GM21367 (cell line): ENCODE data around the gene NR1H2.
"Not testable (repeated sequence)": the region's sequence is repeated elsewhere in the genome, so short reads cannot be mapped to it uniquely, and the experiment has no call there.

ENCODE experiments used
- ATAC-seq: cut with Tn5 transposase; IDR thresholded peaks from one replicate; pipeline ENCODE4 v1.9.1; 2021; ENCODE audit not compliant: unreplicated experiment

Gene NR1H2

GRCh38 chr19:50376166-50377050 lies at the start of gene NR1H2:
NR1H2 (plus strand) TSS chr19:50376457; CDS start chr19:50377606, 1,149 bp downstream.
- peak; percentile 64 for ATAC-seq

DNA sequence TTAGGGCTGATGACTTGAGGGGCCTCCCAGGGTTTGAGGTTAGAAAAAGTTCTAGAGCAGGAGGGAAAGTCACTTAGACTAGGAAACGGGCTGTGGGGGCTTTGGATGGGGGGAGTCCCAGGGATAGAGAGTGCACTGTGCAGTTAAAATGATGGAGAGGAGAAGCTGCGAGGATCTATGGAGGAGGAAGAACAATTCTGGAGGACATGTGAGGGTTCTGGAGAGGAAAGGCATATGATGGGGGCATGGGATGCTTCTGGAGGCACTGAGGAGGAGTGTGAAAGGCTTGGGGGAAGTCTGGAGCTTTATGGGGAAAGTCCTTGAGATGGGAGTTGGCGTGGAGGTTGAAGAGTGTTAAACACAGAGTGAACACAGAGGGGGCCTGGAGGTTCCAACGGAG lies 49.2 kb upstream of the NR1H2 start:
- ATAC-seq: no peak

DNA sequence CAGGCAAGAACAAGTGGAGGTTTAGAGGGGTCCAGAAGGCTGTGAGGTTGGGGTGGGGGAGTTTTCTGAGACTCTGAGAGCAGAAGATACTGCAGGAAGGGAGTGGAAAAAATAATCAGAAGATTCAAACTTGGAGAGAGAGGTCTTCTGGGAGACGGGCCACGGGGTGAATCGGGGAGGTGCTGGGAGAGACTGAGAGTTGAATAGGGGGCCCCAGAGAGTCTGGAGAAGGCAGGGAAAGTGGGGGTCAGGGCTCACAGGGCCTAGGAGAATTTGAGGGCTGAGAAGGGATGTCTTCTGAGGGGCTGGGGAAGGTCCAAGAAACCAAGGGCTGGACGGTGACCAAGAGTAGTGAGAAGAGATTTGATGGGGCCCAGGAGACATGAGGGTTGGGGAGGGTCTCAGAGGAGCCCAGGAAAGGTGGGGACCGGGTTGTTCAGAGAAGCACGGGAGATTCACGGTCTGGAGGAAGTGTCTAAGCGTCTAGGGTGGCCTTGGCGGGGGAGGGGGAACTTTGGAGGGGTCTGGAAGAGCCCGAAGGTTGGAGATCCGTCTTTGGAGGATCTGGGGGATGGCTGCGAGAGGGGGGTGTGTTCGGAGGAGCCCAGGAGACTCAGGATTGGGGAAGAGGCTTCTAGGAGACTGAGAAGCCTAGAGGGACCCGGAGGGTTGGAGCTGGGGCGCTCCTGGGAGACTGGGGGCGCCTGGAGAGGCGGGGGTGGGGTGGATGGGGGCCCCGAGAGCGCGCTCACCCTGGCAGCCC lies 48.6 kb upstream of the NR1H2 start:
- ATAC-seq: no peak

- no peak for ATAC-seq
Measured at GRCh38 chr19:50328224-50328872, 47.9 kb upstream of the NR1H2 start.

DNA sequence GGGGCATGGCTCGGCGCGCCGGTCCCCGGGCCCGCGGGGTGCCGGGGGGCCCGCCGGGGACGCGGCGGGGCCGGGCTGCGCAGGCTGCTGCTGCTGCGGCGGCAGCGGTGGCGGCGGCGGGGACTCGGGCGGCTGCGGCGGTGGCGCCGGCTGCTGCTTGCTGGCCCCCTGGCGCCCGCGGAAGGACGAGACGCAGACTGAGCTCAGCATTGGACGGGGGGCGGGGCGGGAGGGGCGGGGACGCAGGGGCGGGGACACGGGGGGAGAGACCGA lies 47.4 kb upstream of the NR1H2 start:
- ATAC-seq: peak; percentile 8

DNA sequence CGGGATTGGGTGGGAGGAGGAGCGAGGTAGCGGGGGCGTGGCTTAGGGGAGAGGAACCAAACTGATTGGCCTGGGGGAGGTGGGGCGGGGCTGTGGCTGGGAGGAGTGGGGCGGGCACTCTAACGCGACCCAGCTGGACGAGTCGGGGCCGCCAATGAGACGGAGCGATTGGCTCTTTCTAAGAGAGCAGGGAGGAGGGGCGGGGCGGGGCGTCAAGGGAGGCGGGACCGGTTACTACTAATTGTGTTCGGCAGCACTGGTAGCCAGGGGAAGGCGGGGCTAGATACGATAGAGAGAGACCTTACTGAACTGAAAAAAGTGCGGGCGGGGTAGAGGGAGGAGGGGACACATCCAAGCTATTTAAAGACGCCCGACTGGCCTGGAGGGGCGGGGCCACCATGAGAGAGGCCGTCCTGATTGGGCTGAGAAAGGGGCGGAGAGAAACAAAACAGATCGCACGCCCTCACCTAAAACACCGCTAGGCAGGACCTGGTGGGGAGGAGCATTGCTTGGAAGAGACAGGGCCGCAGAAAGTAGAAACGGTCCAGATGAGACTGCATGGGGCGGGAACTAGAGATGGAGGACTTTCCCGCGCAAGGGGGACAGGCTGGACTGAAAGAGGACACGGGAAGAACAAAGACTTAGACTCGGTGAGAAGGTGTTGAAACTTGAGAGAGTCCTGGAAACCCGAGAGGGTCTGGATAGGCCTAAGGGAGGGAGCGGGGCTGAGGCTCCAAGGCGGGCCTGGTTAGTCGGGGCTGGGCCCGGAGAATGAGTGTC lies 46.9 kb upstream of the NR1H2 start, which contains the start of gene KCNC3:
Gene KCNC3 (minus strand): TSS at position 232 of the 780 bp plus-strand sequence. CDS start 295 bp downstream, outside the sequence.
- ATAC-seq: peak; percentile 32

- not testable (repeated sequence) for ATAC-seq
Measured at GRCh38 chr19:50329926-50330294, 46.3 kb upstream of the NR1H2 start.

DNA sequence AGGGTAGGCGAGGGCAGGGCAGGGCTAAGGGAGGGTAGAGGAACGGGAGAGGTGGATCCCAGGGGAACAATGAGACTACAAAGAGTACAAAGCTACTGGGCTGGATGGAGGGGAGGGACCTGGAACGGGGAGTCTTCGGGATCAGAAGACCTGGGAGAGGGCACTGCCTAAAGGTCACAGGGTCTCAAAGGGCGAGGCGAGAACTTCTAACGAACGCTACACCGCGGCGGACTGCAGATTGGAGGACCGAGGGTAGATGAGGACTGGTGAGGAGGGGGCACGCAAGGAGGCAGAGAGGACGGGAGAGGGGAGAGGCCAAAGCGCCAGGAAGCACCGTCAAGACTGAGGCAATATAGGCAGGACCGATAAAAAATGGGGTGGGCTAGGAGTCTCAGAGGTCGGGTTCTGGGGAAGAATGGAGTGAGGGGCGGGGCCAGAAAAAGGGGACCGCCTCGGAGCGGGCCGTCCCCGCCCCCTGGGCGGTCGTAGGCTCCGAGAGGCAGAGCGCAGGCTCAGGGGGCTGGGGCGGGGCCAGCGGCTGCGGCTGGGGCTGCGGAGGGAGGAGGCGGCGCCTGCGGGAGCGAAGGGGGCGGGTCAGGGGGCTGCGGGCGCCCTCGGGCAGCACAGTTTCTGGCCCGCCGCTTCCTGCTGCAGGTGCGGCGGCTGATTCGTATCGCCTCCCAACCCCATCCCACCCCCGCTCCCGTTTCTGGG lies 45.7 kb upstream of the NR1H2 start:
- no peak for ATAC-seq

- ATAC-seq: no peak
Measured at GRCh38 chr19:50331221-50331993, 44.9 kb upstream of the NR1H2 start.

- no peak for ATAC-seq
Measured at GRCh38 chr19:50331994-50332243, 44.3 kb upstream of the NR1H2 start.

DNA sequence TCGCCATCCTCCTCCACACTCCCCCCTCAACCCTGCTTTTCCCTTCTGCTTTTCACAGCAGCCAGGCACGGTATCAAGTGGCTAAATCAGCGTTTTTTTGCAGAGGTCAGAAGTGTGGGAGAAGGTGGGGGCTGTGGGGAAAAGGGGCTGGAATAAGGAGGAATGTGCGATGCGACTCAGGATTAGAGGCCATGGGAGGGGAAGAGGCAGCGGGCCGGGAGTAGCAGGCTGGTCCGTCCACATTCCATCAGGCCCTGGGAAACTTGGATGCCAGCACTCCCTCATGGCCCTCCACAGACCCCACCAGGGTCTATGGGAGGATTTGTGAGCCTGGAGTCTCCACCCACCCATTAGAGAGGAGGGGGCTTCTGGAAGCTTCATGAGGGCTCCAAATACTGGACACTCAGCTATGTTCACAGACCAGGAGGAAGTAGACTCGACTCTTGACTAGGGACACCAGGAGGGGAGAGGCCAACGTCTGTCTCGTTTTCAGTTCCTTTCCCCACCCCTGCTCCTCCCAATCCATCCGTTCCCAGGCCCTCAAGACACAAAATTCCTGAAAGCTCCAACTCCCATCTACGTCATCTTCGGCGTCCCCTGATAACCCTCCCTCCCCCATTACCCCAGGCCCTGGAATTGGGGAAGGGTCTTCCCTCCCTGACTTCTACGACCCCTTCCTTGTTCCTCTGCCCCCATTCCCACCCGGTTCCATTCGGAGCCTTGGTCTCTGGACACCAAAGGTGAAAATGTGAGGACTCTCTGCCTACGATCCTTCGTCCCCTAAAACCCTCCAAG lies 43.8 kb upstream of the NR1H2 start:
- ATAC-seq: no peak

DNA sequence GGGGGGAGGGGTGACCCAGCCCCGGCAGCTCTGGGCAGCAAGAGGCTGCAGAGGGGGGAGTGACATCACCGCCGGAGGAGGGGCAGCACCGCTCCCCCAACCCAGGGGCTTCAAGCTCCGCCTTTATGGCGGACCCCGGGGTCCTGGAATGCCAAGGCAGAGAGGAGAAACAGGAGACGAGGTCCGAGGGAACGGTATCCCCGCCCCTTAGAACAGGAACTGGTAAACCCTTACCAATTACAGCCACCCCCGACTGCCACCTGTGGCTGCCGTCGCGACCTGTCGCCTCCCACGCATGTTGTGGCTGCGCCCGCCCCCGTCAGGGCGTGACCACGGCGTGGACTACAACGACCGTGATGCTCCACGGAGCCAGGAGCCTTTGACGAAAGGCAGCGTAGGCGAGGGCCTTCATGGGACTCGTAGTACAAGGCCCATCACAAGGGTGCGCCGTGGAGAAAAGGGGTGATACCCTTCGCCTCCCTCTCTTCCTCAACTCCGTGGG lies 43.0 kb upstream of the NR1H2 start:
- ATAC-seq: peak; percentile 33

DNA sequence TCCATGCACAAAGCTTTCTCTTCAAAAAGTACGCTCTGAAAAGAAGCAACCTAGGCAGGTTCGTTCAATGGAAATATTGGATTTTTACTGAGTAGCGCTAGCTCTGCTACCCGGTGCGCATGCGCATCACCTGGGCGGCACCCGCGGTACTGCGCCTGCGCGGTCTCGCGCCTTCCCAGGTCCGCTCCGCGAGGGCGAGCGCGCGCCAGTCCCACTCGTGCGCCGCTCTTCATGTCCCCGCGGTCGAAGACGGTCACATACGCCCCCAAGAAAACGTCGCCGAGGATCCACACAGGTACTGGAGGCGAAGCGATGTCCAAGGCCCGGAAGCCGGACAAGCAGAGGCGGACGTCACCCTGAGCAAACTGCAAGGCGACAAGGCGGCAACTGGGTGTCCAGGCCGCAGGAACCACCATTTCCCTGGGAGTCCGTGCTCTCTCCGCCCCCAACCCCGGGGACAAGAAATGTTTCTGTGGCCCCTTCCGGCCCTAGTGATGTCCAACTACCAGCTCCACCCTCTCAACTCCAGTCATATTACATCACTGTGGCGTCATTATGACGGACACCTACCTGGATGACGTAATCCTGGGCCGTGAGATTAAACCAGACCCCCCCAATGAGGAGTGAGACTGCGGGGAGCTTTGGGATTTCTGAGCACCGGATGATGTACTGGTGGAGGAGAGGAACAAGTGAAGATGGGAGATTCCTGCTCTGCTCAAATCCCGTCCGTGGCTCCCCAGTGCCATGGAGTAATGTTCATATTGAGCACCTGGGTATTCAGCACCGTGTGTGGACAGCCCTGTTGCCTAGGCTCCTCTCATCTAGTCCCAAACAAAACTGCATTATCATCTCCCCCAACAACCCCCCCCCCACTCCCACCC lies 42.3 kb upstream of the NR1H2 start:
- peak; percentile 17 for ATAC-seq

DNA sequence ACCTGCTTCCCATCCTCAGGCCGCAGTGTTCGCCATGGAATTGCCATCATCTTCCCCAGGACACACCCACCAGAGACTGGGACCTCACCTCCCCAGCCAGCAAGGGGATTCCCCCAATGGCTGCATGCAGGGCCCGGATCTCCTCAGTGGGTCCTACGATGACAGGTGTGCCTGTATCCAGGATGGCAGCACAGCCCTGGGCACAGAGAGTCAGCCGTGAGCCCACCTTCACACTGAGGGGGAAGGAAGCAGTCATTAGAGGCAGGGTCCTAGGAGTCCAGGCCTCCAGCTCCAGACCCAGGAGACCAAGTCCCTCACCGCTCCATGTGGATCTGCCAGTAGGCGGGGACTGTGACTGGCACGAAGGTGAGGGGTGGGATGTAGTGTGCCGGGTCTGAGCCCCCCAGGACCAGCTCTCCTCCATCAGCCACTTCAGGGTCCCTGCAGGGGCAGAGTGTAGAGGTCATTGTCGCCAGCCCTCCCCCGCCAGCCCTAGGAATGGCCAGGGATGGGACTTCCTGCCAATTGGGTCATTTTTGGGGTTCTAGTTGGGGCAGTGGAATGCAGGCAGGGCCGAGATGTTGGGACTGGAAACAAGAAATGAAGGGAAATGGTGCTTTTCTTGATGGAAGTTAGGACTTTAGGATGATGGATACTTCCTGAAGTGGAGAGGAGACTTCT lies 41.4 kb upstream of the NR1H2 start:
- no peak for ATAC-seq

- ATAC-seq: not testable (repeated sequence)
Measured at GRCh38 chr19:50337031-50337430, 39.2 kb upstream of the NR1H2 start.

DNA sequence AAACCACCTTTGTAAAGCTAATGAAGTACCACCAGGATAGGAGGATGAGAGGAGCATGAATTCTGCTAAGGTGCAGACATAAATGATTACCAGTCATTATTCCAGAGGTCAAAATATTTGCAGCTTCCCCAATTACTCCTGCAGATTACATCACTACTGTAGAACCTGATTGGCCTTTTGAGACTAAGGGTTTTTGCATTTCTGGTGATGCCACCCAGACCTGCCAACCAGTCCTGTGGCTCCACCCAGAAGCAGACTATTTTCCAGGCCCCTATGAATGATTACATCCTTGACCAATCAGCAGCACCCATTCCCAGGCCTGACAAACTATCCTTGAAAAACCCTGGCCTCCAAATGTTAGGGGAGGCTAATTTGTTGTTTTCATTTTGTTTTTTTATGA lies 35.9 kb upstream of the NR1H2 start:
- no peak for ATAC-seq

DNA sequence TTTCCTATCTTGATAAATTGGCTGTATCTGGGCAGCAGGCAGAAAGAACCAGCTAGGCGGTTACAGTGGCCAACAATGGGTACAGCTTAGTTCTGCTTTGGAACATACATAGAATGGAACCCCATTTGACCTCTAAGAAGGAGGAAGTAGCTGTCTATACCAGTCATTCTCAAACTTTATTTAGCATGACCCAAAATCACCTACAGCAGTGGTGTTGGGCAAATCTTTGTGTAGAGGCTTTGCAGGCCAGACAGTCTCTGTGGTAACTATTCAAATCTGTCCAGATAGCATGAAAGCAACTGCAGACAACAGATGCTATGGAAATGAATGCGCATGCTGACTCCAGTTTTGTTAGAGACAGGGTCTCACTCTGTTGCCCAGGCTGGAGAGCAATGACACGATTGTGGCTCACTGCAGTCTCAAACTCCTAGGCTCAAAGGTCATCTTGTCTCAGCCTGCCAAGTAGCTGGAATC lies 35.1 kb upstream of the NR1H2 start:
- ATAC-seq: peak; percentile 42
